Inflammatory macrophage (primary cell): ENCODE results near the gene NGRN.
"Not testable (repeated sequence)": the region's sequence is repeated elsewhere in the genome, so short reads cannot be mapped to it uniquely, and the experiment has no call there.

ENCODE experiments used
- DNase-seq, 2 donors: peaks; one replicate each; pipeline ENCODE4 v3.0.0-alpha.2; 2020 to 2022

The NGRN gene

GRCh38 chr15:90234096-90234988 lies 31.1 kb upstream of the NGRN start, which contains the start of gene GDPGP1:
Gene GDPGP1 (plus strand): TSS chr15:90234209. CDS start chr15:90240909, 6,700 bp downstream.
- peak; percentile 22 to 40 for DNase-seq

GRCh38 chr15:90239371-90239770 lies 26.1 kb upstream of the NGRN start:
- DNase-seq = no peak

- no peak for DNase-seq
Measured at GRCh38 chr15:90240856-90241255, 24.6 kb upstream of the NGRN start.

GRCh38 chr15:90241343-90242192 lies 23.9 kb upstream of the NGRN start:
- DNase-seq = no peak

- no peak for DNase-seq
Measured at GRCh38 chr15:90243943-90244639, 21.4 kb upstream of the NGRN start.

GRCh38 chr15:90248789-90249202 lies 16.7 kb upstream of the NGRN start:
- DNase-seq = no peak

- peak; percentile 80 to 92 for DNase-seq
Measured at GRCh38 chr15:90249203-90249863, 16.1 kb upstream of the NGRN start, which contains the start of gene TTLL13. Gene TTLL13 (plus strand): TSS chr15:90249556. CDS start chr15:90250631, 1,075 bp downstream.

GRCh38 chr15:90257776-90258175 lies 7.7 kb upstream of the NGRN start:
- no peak for DNase-seq

GRCh38 chr15:90259524-90259923 lies 5.9 kb upstream of the NGRN start:
- DNase-seq = no peak

- DNase-seq = not testable (repeated sequence)
Measured at GRCh38 chr15:90260731-90261130, 4.7 kb upstream of the NGRN start.

- no peak for DNase-seq
Measured at GRCh38 chr15:90261811-90262210, 3.7 kb upstream of the NGRN start.

GRCh38 chr15:90262426-90262825 lies 3.0 kb upstream of the NGRN start:
- DNase-seq = no peak

- peak; percentile 63 to 70 for DNase-seq
Measured at GRCh38 chr15:90264671-90265070, 801 bp upstream of the NGRN start.

- peak; percentile 18 to 29 for DNase-seq
Measured at GRCh38 chr15:90266061-90266431, 574 bp downstream of the NGRN start.

- no peak for DNase-seq
Measured at GRCh38 chr15:90266485-90266884, 1.0 kb downstream of the NGRN start.

GRCh38 chr15:90268415-90268814 lies 2.9 kb downstream of the NGRN start:
- no peak for DNase-seq

GRCh38 chr15:90270502-90271150 lies 5.2 kb downstream of the NGRN start:
- DNase-seq = no peak

- no peak for DNase-seq
Measured at GRCh38 chr15:90271459-90272166, 6.1 kb downstream of the NGRN start.

GRCh38 chr15:90278467-90278866 lies 13.0 kb downstream of the NGRN start:
- DNase-seq = not testable (repeated sequence)

- not testable (repeated sequence) for DNase-seq
Measured at GRCh38 chr15:90280743-90281142, 15.3 kb downstream of the NGRN start.

GRCh38 chr15:90281637-90282036 lies 16.2 kb downstream of the NGRN start:
- peak; percentile 33 to 54 for DNase-seq
